Astrocyte (in vitro differentiated cells and primary cell): Measurements from ENCODE around the gene PRDM15. TPM values are rescaled to one million over a fixed set of nuclear protein-coding genes. Genes with fewer than 3 reads are reported as not detected.

Experiments used
- DNase-seq: peaks from one replicate; pipeline ENCODE4 v3.0.0-alpha.2; 2010; ENCODE audit warnings: low read depth
- FAIRE-seq: peaks from 2 replicates; lab custom pipeline; 2011; peaks lifted over from hg19 to GRCh38; lab: Jason Lieb, UNC
- H2AFZ ChIP-seq: 2 replicates; pipeline ENCODE4 v1.6.0; 2012; ENCODE audit warnings: low read depth, low read length, inconsistent platforms
- H3K27ac ChIP-seq: 2 replicates; pipeline ENCODE4 v1.5.1; 2011; ENCODE audit warnings: low read depth, low read length, inconsistent platforms
- H3K27me3 ChIP-seq: 2 replicates; pipeline ENCODE4 v1.6.0; 2011; ENCODE audit warnings: low read length, inconsistent platforms; ENCODE audit not compliant: insufficient read depth
- H3K36me3 ChIP-seq: 2 replicates; pipeline ENCODE4 v1.5.1; 2011; ENCODE audit warnings: low read length, inconsistent platforms; ENCODE audit not compliant: insufficient read depth
- H3K4me1 ChIP-seq: 2 replicates; pipeline ENCODE4 v1.5.1; 2011; ENCODE audit warnings: low read length, inconsistent platforms; ENCODE audit not compliant: insufficient read depth
- H3K4me2 ChIP-seq: 2 replicates; pipeline ENCODE4 v1.6.0; 2012; ENCODE audit warnings: low read length, inconsistent platforms
- H3K4me3 ChIP-seq: 2 replicates; pipeline ENCODE4 v1.5.1; 2011; ENCODE audit warnings: low read depth, mild to moderate bottlenecking, low read length, inconsistent platforms; ENCODE audit not compliant: insufficient read depth
- H3K79me2 ChIP-seq: 2 replicates; pipeline ENCODE4 v1.6.0; 2012; ENCODE audit warnings: mild to moderate bottlenecking, low read length, inconsistent platforms; ENCODE audit not compliant: insufficient read depth
- H3K9ac ChIP-seq: 2 replicates; pipeline ENCODE4 v1.6.0; 2012; ENCODE audit warnings: mild to moderate bottlenecking, low read length, inconsistent platforms
- H3K9me3 ChIP-seq: 2 replicates; pipeline ENCODE4 v1.5.1; 2012; ENCODE audit warnings: low read depth, mild to moderate bottlenecking, low read length, inconsistent platforms; ENCODE audit not compliant: insufficient read depth
- H4K20me1 ChIP-seq: 2 replicates; pipeline ENCODE4 v1.6.0; 2012; ENCODE audit warnings: low read length, inconsistent platforms; ENCODE audit not compliant: insufficient read depth
- H3K27ac Mint-ChIP-seq: one replicate; pipeline ENCODE4 v1.8.0; 2021; ENCODE audit warnings: mild to moderate bottlenecking, mixed read lengths; ENCODE audit not compliant: unreplicated experiment
- H3K27me3 Mint-ChIP-seq: one replicate; pipeline ENCODE4 v1.8.0; 2021; ENCODE audit warnings: low read depth, mixed read lengths; ENCODE audit not compliant: unreplicated experiment
- H3K36me3 Mint-ChIP-seq: one replicate; pipeline ENCODE4 v1.8.0; 2021; ENCODE audit warnings: low read depth, mixed read lengths; ENCODE audit not compliant: unreplicated experiment
- H3K4me1 Mint-ChIP-seq: one replicate; pipeline ENCODE4 v1.8.0; 2021; ENCODE audit warnings: low read depth, mixed read lengths; ENCODE audit not compliant: unreplicated experiment
- H3K4me3 Mint-ChIP-seq: one replicate; pipeline ENCODE4 v1.8.0; 2021; ENCODE audit warnings: mild to moderate bottlenecking, moderate library complexity, mixed read lengths; ENCODE audit not compliant: unreplicated experiment
- H3K9me3 Mint-ChIP-seq: one replicate; pipeline ENCODE4 v1.8.0; 2021; ENCODE audit warnings: mild to moderate bottlenecking, mixed read lengths; ENCODE audit not compliant: unreplicated experiment
- EZH2 ChIP-seq: IDR thresholded peaks from 2 replicates; pipeline ENCODE4 v1.6.1; 2012; ENCODE audit warnings: mild to moderate bottlenecking, low read length, inconsistent platforms; ENCODE audit not compliant: insufficient read depth
- total RNA-seq: library from RNA; stranded (reverse); gene quantifications from 2 replicates; pipeline ENCODE4 v1.2.1, GENCODE V29; 2021
- TF ChIP-seq, protein P1 (sequence below): IDR thresholded peaks from 2 replicates; pipeline ENCODE4 v1.5.1; 2011; ENCODE audit warnings: low read depth, mild to moderate bottlenecking, inconsistent platforms, low read length, moderate library complexity; ENCODE audit not compliant: insufficient read depth

PRDM15 gene
- total RNA-seq, 1 donor from 2014 or later = 6.8 TPM

DNA sequence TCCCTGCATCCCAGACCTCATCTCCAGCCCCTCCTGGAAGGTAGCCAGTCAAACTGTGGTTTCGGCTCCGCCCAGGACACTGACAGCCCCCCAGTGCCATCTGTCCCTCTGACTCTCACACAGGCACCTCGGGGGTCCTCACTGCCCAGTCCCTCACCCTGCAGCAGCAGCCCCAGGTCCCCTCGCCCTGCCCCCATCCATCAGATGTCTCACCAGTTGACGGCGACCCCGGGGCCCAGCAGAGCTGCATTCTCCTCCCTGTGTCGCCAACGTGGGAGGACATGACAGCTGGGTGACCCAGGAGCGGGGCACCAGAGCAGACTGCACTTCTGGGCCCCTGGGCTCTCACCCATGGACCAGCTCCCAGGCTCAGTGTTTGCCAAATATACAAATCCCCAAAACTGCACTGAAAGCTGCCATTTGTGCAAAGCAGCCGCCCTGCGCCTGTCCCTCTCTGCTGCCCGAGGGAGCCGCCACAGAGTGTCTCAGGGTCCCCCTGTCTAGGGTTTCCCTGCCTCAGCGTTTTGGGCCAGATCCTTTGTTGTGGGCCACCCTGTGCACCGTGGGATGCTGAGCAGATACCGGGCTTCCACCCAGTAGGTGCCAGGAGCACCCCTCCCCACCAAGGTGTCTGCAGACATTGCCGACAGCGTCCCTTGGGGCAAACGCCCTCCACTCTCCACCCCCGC, 48.2 kb downstream of the PRDM15 start:
- H3K27ac ChIP-seq = no peak overlapping the region
- H3K36me3 Mint-ChIP-seq = peaks cover 10% of the 10 kb centered on the region
- H3K27me3 Mint-ChIP-seq = no peaks in the 10 kb centered on the region
- peaks cover 25% of the 10 kb centered on the region for H4K20me1 ChIP-seq
- H3K27me3 ChIP-seq = no peaks in the 10 kb centered on the region
- H3K36me3 ChIP-seq = no peaks in the 10 kb centered on the region
- no peak overlapping the region for H3K4me3 ChIP-seq
- H3K4me3 Mint-ChIP-seq = no peak overlapping the region
- TF ChIP-seq, protein P1, sequence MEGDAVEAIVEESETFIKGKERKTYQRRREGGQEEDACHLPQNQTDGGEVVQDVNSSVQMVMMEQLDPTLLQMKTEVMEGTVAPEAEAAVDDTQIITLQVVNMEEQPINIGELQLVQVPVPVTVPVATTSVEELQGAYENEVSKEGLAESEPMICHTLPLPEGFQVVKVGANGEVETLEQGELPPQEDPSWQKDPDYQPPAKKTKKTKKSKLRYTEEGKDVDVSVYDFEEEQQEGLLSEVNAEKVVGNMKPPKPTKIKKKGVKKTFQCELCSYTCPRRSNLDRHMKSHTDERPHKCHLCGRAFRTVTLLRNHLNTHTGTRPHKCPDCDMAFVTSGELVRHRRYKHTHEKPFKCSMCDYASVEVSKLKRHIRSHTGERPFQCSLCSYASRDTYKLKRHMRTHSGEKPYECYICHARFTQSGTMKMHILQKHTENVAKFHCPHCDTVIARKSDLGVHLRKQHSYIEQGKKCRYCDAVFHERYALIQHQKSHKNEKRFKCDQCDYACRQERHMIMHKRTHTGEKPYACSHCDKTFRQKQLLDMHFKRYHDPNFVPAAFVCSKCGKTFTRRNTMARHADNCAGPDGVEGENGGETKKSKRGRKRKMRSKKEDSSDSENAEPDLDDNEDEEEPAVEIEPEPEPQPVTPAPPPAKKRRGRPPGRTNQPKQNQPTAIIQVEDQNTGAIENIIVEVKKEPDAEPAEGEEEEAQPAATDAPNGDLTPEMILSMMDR = no peak
- no peak for TF ChIP-seq EZH2
- H3K9me3 Mint-ChIP-seq = no peaks in the 10 kb centered on the region
- H3K79me2 ChIP-seq = no peaks in the 10 kb centered on the region
- H3K4me1 ChIP-seq = no peaks in the 10 kb centered on the region
- H3K4me1 Mint-ChIP-seq = peaks cover under 1% of the 10 kb centered on the region
- DNase-seq (no peak), FAIRE-seq (no peak)
- H3K9me3 ChIP-seq = no peaks in the 10 kb centered on the region
- H3K4me2 ChIP-seq = no peak overlapping the region
- H3K9ac ChIP-seq = no peak overlapping the region
- no peak overlapping the region for H2AFZ ChIP-seq
- no peak overlapping the region for H3K27ac Mint-ChIP-seq

DNA sequence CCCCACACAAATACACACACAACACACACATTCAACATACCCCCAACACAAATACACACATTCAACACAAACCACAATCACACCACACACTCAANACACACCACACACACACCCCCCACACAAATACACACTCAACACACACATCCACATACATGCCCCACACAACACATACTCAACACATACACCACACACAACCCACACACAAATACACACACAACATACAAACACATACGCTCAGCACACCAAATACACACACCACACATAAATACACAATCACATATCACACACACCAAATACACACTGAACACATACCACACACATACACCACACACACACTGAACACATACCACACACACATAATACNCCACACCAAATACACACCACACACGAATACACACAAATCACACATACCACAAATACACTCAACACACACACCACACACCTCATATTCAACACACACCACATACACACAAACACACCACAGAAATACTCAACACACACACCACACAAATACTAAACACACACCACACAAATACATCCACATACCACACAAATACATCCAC, 48.9 kb downstream of the PRDM15 start:
- Mint-ChIP-seq H3K27me3 (no peaks in the 10 kb centered on the region), H3K4me3 (no peak overlapping the region), H3K27ac (no peak overlapping the region), H3K9me3 (no peaks in the 10 kb centered on the region), H3K4me1 (no peaks in the 10 kb centered on the region), H3K36me3 (peaks cover 14% of the 10 kb centered on the region)
- TF ChIP-seq EZH2 = no peak
- TF ChIP-seq, protein P1 = no peak
- H4K20me1 ChIP-seq = peaks cover 25% of the 10 kb centered on the region
- H3K27me3 ChIP-seq = no peaks in the 10 kb centered on the region
- H3K4me3 ChIP-seq = no peak overlapping the region
- H3K4me2 ChIP-seq = no peak overlapping the region
- FAIRE-seq (no peak), DNase-seq (no peak)
- H3K79me2 ChIP-seq = no peaks in the 10 kb centered on the region
- no peak overlapping the region for H3K9ac ChIP-seq
- H3K36me3 ChIP-seq = no peaks in the 10 kb centered on the region
- no peaks in the 10 kb centered on the region for H3K9me3 ChIP-seq
- no peaks in the 10 kb centered on the region for H3K4me1 ChIP-seq
- no peak overlapping the region for H2AFZ ChIP-seq
- H3K27ac ChIP-seq = no peak overlapping the region

DNA sequence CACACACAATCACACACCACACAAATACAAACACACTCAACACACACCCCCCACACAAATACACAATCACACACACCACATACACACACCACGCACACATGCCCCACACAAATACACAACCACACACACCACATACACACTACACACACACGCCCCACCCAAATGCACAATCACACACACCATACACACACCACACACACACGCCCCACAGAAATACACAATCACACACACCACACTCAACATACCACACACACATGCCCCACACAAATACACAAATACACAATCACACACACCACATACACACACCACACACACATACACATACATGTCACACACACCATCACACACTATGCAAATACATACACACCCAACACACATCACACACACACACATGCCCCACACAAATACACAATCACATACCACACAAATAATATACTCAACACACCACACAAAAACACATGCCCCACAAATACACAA, 50.2 kb downstream of the PRDM15 start:
- Mint-ChIP-seq H3K27me3 (no peaks in the 10 kb centered on the region), H3K4me1 (no peaks in the 10 kb centered on the region), H3K4me3 (no peak overlapping the region), H3K36me3 (peaks cover 13% of the 10 kb centered on the region), H3K27ac (no peak overlapping the region), H3K9me3 (no peaks in the 10 kb centered on the region)
- peaks cover 25% of the 10 kb centered on the region for H4K20me1 ChIP-seq
- no peaks in the 10 kb centered on the region for H3K36me3 ChIP-seq
- H2AFZ ChIP-seq = no peak overlapping the region
- H3K4me2 ChIP-seq = no peak overlapping the region
- FAIRE-seq (no peak), DNase-seq (no peak)
- H3K9me3 ChIP-seq = no peaks in the 10 kb centered on the region
- no peaks in the 10 kb centered on the region for H3K79me2 ChIP-seq
- no peaks in the 10 kb centered on the region for H3K4me1 ChIP-seq
- H3K9ac ChIP-seq = no peak overlapping the region
- H3K27me3 ChIP-seq = no peaks in the 10 kb centered on the region
- H3K27ac ChIP-seq = no peak overlapping the region
- TF ChIP-seq, protein P1 = no peak
- no peak for TF ChIP-seq EZH2
- H3K4me3 ChIP-seq = no peak overlapping the region
